HFFc6 (cell line): ENCODE results near the gene PLEKHG5. TPM values are rescaled to one million over a fixed set of nuclear protein-coding genes. Genes with fewer than 3 reads are reported as not detected.

Experiments
- DNase-seq: peaks from one replicate; pipeline ENCODE4 v3.0.0-alpha.2; 2018
- H3K27ac Mint-ChIP-seq: 2 replicates; pipeline ENCODE4 v1.8.0; 2020; ENCODE audit warnings: mild to moderate bottlenecking, mixed read lengths
- H3K27me3 Mint-ChIP-seq: 2 replicates; pipeline ENCODE4 v1.8.0; 2021; ENCODE audit warnings: mild to moderate bottlenecking, moderate library complexity, mixed read lengths; ENCODE audit not compliant: insufficient read depth
- H3K36me3 Mint-ChIP-seq: 2 replicates; pipeline ENCODE4 v1.8.0; 2021; ENCODE audit warnings: low read depth, mixed read lengths
- H3K4me1 Mint-ChIP-seq: 2 replicates; pipeline ENCODE4 v1.8.0; 2020; ENCODE audit warnings: low read depth, mixed read lengths
- H3K4me3 Mint-ChIP-seq: 2 replicates; pipeline ENCODE4 v1.8.0; 2020; ENCODE audit warnings: mild to moderate bottlenecking, moderate library complexity, mixed read lengths
- H3K9me3 Mint-ChIP-seq: 2 replicates; pipeline ENCODE4 v1.8.0; 2020; ENCODE audit warnings: mild to moderate bottlenecking, mixed read lengths
- CTCF ChIP-seq: fragments of 200-600 bp; sonication (generic); IDR thresholded peaks from 2 replicates; pipeline ENCODE4 v1.5.0; 2021; ENCODE audit warnings: antibody characterized with exemption, mild to moderate bottlenecking
- total RNA-seq, 6 experiments: library from RNA; stranded (reverse); fragmentation: NEBNext Ultra II Directional; extraction: Animal tissue kit (Norgen Biotek cat#: 25700); gene quantifications; 2 replicates in 1 of 6; 3 replicates in 5 of 6; pipeline ENCODE4 v1.2.3, GENCODE V29; 2021

PLEKHG5 gene
- total RNA-seq, 6 experiments from 2014 or later, result 6.4 to 7.2 (median 6.6) TPM

GRCh38 chr1:6464514-6464836 is 27.0 kb downstream of the PLEKHG5 start:
- Mint-ChIP-seq H3K27ac (no peak overlapping the region), H3K27me3 (peaks cover 11% of the 10 kb centered on the region)

GRCh38 chr1:6463120-6463412 is 28.4 kb downstream of the PLEKHG5 start:
- Mint-ChIP-seq H3K4me3 (no peak overlapping the region), H3K9me3 (no peaks in the 10 kb centered on the region), H3K4me1 (no peaks in the 10 kb centered on the region), H3K27ac (no peak overlapping the region), H3K27me3 (peaks cover 18% of the 10 kb centered on the region), H3K36me3 (peaks cover 7% of the 10 kb centered on the region)
- no peak for TF ChIP-seq CTCF
- DNase-seq, result no peak

More at GRCh38 chr1:6464514-6464836, 27.0 kb downstream of the PLEKHG5 start:
- TF ChIP-seq CTCF, result no peak
- Mint-ChIP-seq H3K4me1 (no peaks in the 10 kb centered on the region), H3K4me3 (no peak overlapping the region), H3K9me3 (no peaks in the 10 kb centered on the region), H3K36me3 (peaks cover 7% of the 10 kb centered on the region)
- DNase-seq, result no peak

- no peak for DNase-seq
- Mint-ChIP-seq H3K4me3 (no peak overlapping the region), H3K27me3 (peaks cover 18% of the 10 kb centered on the region), H3K36me3 (peaks cover 7% of the 10 kb centered on the region), H3K4me1 (no peaks in the 10 kb centered on the region), H3K9me3 (no peaks in the 10 kb centered on the region), H3K27ac (no peak overlapping the region)
- TF ChIP-seq CTCF, result no peak
These were observed 28.9 kb downstream of the PLEKHG5 start for GRCh38 chr1:6462412-6463119.

- H3K36me3 Mint-ChIP-seq, result peaks cover 7% of the 10 kb centered on the region
- H3K4me3 Mint-ChIP-seq, result no peak overlapping the region
- H3K4me1 Mint-ChIP-seq, result no peaks in the 10 kb centered on the region
- no peak for DNase-seq
- peaks cover 24% of the 10 kb centered on the region for H3K27me3 Mint-ChIP-seq
- H3K27ac Mint-ChIP-seq, result no peak overlapping the region
- no peaks in the 10 kb centered on the region for H3K9me3 Mint-ChIP-seq
- TF ChIP-seq CTCF, result no peak
These were observed 29.7 kb downstream of the PLEKHG5 start for GRCh38 chr1:6461538-6462411.

- no peak for TF ChIP-seq CTCF
- Mint-ChIP-seq H3K27me3 (peaks cover 31% of the 10 kb centered on the region), H3K36me3 (peaks cover 7% of the 10 kb centered on the region), H3K9me3 (no peaks in the 10 kb centered on the region), H3K4me3 (no peak overlapping the region), H3K27ac (no peak overlapping the region), H3K4me1 (no peaks in the 10 kb centered on the region)
- DNase-seq, result no peak
These were observed 30.4 kb downstream of the PLEKHG5 start for GRCh38 chr1:6461051-6461530.
